SH-SY5Y (cell line): ENCODE measurements around the gene C12orf43.

Experiments
- GATA2 ChIP-seq: IDR thresholded peaks from 2 replicates; pipeline ENCODE4 v1.6.1; 2011; ENCODE audit warnings: mild to moderate bottlenecking, low read depth, low read length
- GATA3 ChIP-seq: IDR thresholded peaks from 2 replicates; pipeline ENCODE4 v1.6.1; 2011; ENCODE audit warnings: low read depth, mild to moderate bottlenecking, low read length, moderate library complexity

- TF ChIP-seq GATA2 (no peak), GATA3 (no peak)
These were observed 23.3 kb downstream of the C12orf43 start for GRCh38 chr12:120992989-120993388.
